Heart right ventricle (tissue), 16 donors: ENCODE results near the gene JPT2. TPM values are rescaled to one million over a fixed set of nuclear protein-coding genes. Genes with fewer than 3 reads are reported as not detected.
A peak's percentile ranks its signal among the peaks of the same experiment; 100 is the strongest.
"Not testable (repeated sequence)": the region's sequence is repeated elsewhere in the genome, so short reads cannot be mapped to it uniquely, and the experiment has no call there.

Experiments used
- ATAC-seq, 8 donors: fragments of 200-7000 bp; cut with Tn5 transposase; one replicate each; pipeline ENCODE4 v1.9.1; 2020; ENCODE audit warnings: mild to moderate bottlenecking in 8 of 8, moderate library complexity in 8 of 8, moderate number of reproducible peaks in 1 of 8
- DNase-seq, 2 donors: peaks; one replicate each; pipeline ENCODE4 v3.0.0-alpha.2; 2020
- H3K27ac ChIP-seq, 10 donors: fragments of 200-600 bp; sonication (generic) in 2 of 10; one replicate each; pipeline versions ENCODE4 v1.5.0 to v1.8.0; 2020 to 2022; ENCODE audit warnings: mild to moderate bottlenecking in 3 of 10
- H3K27me3 ChIP-seq, 7 donors: fragments of 200-600 bp; one replicate each; pipeline ENCODE4 v1.8.0; 2021 to 2022; ENCODE audit warnings: mild to moderate bottlenecking in 2 of 7
- H3K36me3 ChIP-seq, 9 donors: fragments of 200-600 bp; sonication (generic) in 1 of 9; one replicate each; pipeline versions ENCODE4 v1.5.0 to v1.8.0; 2020 to 2022; ENCODE audit warnings: mild to moderate bottlenecking in 2 of 9
- H3K4me1 ChIP-seq, 9 donors: fragments of 200-600 bp; sonication (generic) in 1 of 9; one replicate each; pipeline versions ENCODE4 v1.5.0 to v1.8.0; 2020 to 2022; ENCODE audit warnings: mild to moderate bottlenecking in 4 of 9
- H3K4me3 ChIP-seq, 10 donors: fragments of 200-600 bp; sonication (generic) in 2 of 10; one replicate each; pipeline versions ENCODE4 v1.5.0 to v1.8.0; 2020 to 2022; ENCODE audit warnings: mild to moderate bottlenecking in 7 of 10, moderate library complexity in 2 of 10
- H3K9me3 ChIP-seq, 11 donors: fragments of 200-600 bp in 10 of 11; sonication (generic) in 2 of 11; one replicate each; pipeline versions ENCODE4 v1.5.0 to v1.8.0; 2013 to 2022; ENCODE audit warnings: mild to moderate bottlenecking in 2 of 11, control low read depth in 1 of 11, moderate library complexity in 1 of 11
- whole genome bisulfite sequencing, 2 donors: extraction: QIAGEN DNeasy Blood & Tissue Kit; methylation state at CpG; one replicate each; pipeline ENCODE4 v1.1.7; 2013; ENCODE audit warnings: inconsistent platforms in 1 of 2; 5-methylcytosine and 5-hydroxymethylcytosine counted together
- intact Hi-C, 10 donors: fragments of 100-400 bp; cut with DNase I; formaldehyde crosslinking; loops; one replicate each; pipeline versions ENCODE4 v1.11.1 to v1.14.2; 2022
- polyA plus RNA-seq, 2 donors: library from polyadenylated mRNA; stranded (reverse); fragments of 200-250 nt; gene quantifications; one replicate each; pipeline ENCODE4 v1.2.3, GENCODE V29; 2013
- total RNA-seq, 10 donors: library from RNA; stranded (reverse); fragmentation: NEBNext Ultra II Directional in 3 of 10; extraction: Animal tissue kit (Norgen Biotek cat#: 25700) in 3 of 10; gene quantifications; one replicate each; pipeline versions ENCODE4 v1.2.1 to v1.2.4, GENCODE V29; 2021 to 2023
- TF ChIP-seq, protein P1 (sequence below), 9 donors: fragments of 200-600 bp; sonication (generic) in 2 of 9; IDR thresholded peaks; one replicate each; pipeline versions ENCODE4 v1.5.0 to v1.8.0; 2021 to 2022; ENCODE audit warnings: antibody characterized with exemption in 9 of 9, mild to moderate bottlenecking in 5 of 9, moderate library complexity in 1 of 9
- donor health status: Arrhythmogenic right ventricular cardiomyopathy.
- donor health status: ischemic (EF 13 %, LVEDD 7.1; RV severe dilation, severe dysfunction).
- donor health status: healthy with polysubstance abuse.
- donor health status: DM: no; HTN: yes; CAD: no.
- donor health status: DM: no; HTN: no; CAD: no.
- donor health status: ischemic (EF 25% LVEDD 6.9; RV normal size, moderate dysfunction).
- donor health status: ischemic (EF 25% LVEDD 5.7; RV mildly dilated, moderate dysfunction).
- donor health status: healthy.
- donor health status: DM: yes; HTN: yes; CAD: no.
- donor health status: Ischemic cardiomyopathy.
- donor health status: ischemic (EF 35%, LVEDD 5.7; RV mildly dilated, moderate dysfunction).
- donor health status: nonischemic (EF 11% LVEDD 7.7; RV severe dilation, severe dysfunction).
- donor health status: DM: yes; HTN: yes; CAD: no.
- donor health status: PGD.
- donor health status: ischemic (EF 29% LVEDD 5.4; RV normal size, mild dysfunction).
- donor health status: nonischemic (EF 23%, LVEDD 6.1; RV moderate dilation, normal function).

Gene JPT2
- total and polyA plus RNA-seq, 12 donors = 10.0 to 57.5 (median 32.2) TPM

DNA sequence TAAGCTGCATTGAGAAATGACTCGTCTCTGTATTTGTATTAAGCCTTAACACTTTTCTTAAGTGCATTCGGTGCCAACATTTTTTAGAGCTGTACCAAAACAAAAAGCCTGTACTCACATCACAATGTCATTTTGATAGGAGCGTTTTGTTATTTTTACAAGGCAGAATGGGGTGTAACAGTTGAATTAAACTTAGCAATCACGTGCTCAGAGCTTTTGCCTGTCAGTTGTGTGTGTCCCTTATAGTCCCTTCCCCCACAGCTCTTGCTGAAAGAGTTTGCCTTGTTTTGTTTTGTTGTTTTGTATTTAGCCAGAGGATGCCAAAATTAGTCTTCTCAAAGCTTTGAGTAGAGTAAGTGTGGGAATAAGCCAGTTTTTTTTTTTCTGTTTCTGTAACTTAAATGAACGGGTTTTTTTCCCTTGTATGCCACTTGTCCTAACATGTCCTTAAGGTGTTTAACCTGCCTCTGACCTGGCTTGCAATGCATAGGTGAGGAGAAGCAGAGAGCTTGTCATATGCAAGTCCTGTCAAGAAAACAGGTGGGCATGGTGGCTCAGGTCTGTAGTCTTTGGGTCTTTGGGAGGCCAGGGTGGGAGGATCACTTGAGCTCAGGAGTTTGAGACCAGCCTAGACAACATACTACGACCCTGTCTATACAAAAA lies 23.3 kb downstream of the JPT2 start:
- Histone ChIP-seq H3K4me3 (no peak overlapping the region), H3K27me3 (no peaks in the 10 kb centered on the region), H3K9me3 (no peaks in the 10 kb centered on the region), H3K27ac (no peak overlapping the region), H3K4me1 (peaks cover 0 to 9% (median 7%) of the 10 kb centered on the region in 9 donors), H3K36me3 (peaks cover 0 to 65% (median 8%) of the 10 kb centered on the region in 9 donors)
- intact Hi-C loops = loop anchor here in 2 of 10 donors (10.0 kb wide), 2 partner anchors 87 to 207 kb away; partner anchors contain the start of genes CRAMP1 (in 1 of the 2), IFT140 (in 1 of the 2) and TELO2 (in 1 of the 2)
- TF ChIP-seq, protein P1, sequence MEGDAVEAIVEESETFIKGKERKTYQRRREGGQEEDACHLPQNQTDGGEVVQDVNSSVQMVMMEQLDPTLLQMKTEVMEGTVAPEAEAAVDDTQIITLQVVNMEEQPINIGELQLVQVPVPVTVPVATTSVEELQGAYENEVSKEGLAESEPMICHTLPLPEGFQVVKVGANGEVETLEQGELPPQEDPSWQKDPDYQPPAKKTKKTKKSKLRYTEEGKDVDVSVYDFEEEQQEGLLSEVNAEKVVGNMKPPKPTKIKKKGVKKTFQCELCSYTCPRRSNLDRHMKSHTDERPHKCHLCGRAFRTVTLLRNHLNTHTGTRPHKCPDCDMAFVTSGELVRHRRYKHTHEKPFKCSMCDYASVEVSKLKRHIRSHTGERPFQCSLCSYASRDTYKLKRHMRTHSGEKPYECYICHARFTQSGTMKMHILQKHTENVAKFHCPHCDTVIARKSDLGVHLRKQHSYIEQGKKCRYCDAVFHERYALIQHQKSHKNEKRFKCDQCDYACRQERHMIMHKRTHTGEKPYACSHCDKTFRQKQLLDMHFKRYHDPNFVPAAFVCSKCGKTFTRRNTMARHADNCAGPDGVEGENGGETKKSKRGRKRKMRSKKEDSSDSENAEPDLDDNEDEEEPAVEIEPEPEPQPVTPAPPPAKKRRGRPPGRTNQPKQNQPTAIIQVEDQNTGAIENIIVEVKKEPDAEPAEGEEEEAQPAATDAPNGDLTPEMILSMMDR (IDR thresholded peaks at IDR 0.05) = no peak
- WGBS, 2 donors = 88 to 91% methylated on average over 6 of the region's 6 CpGs
- ATAC-seq = no peak
- no peak for DNase-seq

DNA sequence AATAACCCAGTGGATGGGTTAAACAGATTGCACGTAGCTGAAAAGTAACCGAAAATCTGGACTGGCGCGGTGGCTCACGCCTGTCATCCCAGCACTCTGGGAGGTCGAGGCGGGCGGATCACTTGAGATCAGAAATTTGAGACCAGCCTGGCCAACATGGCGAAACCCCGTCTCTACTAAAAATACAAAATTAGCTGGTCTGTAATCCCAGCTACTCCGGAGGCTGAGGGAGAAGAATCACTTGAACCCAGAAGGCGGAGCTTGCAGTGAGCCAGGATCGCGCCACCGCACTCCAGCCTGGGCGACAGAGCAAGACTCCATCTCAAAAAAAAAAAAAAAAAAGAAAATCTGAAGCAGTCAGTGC lies 27.2 kb downstream of the JPT2 start:
- intact Hi-C loops = loop anchor here in 5 of 10 donors (5.0 to 10.0 kb wide), 5 partner anchors 62 to 211 kb away; partner anchors contain the start of genes CRAMP1 (in 3 of the 5), IFT140 (in 3 of the 5), EME2 (in 1 of the 5) and MRPS34 (in 1 of the 5)
- DNase-seq (peak; percentile 17 to 37), ATAC-seq (peak in 7 of 8 donors; percentile 14 to 47 (median 34))
- not testable (repeated sequence) for H3K27me3 ChIP-seq, H3K9me3 ChIP-seq
- WGBS, 2 donors = 0 to 1% methylated on average over 16 of the region's 16 CpGs
- Histone ChIP-seq H3K4me3 (peak overlapping the region; percentile 68 to 100 (median 90)), H3K36me3 (peaks cover 0 to 30% (median 2%) of the 10 kb centered on the region in 9 donors), H3K4me1 (peaks cover 17 to 45% (median 36%) of the 10 kb centered on the region in 9 donors), H3K27ac (peak overlapping the region; percentile 80 to 98 (median 94))

DNA sequence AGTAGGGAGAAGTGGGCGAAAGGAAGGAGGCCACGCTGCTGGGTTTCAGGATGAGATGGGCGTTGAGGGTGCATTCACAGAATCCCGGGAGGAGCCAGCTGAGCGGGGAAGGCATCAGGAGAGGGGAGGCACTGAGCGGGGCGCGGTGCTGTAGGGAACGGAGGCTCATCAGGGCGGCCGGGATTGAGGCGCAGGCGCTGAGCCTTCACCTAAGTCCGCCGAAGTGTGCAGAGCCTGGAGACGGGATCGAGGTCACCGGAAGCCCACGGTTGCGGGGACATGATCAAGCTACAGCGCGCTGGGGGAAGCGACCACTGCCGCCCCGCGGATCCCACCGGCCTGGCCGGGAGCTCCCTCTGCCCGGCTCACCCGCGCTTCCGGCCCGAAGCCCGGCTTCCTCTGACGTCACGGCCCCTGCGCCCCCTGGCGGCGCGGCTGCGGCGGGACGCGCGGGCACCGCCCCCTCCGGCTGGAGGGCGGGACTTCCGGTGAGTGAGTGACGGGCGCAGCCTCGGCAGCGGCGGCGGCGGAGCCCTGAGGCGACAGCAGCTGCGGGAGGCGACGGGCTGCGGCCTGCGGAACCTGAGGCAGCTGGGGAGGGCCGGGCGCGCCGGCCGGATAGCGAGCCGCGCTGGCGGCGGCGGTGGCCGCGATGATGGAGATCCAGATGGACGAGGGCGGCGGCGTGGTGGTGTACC lies 27.8 kb downstream of the JPT2 start, which contains the start of gene MAPK8IP3:
Gene MAPK8IP3 (plus strand): TSS at position 508 of the 698 bp plus-strand sequence. CDS start 145 bp downstream, at position 653.
- H3K9me3 ChIP-seq = no peaks in the 10 kb centered on the region
- peak within 1 kb of the TSS; percentile 68 to 100 (median 90) for H3K4me3 ChIP-seq
- H3K4me1 ChIP-seq = peaks cover 17 to 49% (median 36%) of the 10 kb centered on the region in 9 donors
- peak within 1 kb of the TSS; percentile 80 to 98 (median 94) for H3K27ac ChIP-seq
- intact Hi-C loops = loop anchor here in 6 of 10 donors (2.0 to 10.0 kb wide), 6 partner anchors 27 to 211 kb away; partner anchors contain the start of genes CRAMP1 (in 3 of the 6), IFT140 (in 3 of the 6), EME2 (in 1 of the 6) and JPT2 (in 1 of the 6)
- ATAC-seq (peak; percentile 89 to 96 (median 93)), DNase-seq (peak; percentile 87 to 95)
- WGBS, 2 donors = 0% methylated on average over 66 to 79 of the region's 79 CpGs
- TF ChIP-seq, protein P1 (IDR thresholded peaks at IDR 0.05) = peak; percentile 89 to 99 (median 98)
- peaks cover 0 to 24% (median 0%) of the 10 kb centered on the region in 9 donors for H3K36me3 ChIP-seq
- no peaks in the 10 kb centered on the region for H3K27me3 ChIP-seq

DNA sequence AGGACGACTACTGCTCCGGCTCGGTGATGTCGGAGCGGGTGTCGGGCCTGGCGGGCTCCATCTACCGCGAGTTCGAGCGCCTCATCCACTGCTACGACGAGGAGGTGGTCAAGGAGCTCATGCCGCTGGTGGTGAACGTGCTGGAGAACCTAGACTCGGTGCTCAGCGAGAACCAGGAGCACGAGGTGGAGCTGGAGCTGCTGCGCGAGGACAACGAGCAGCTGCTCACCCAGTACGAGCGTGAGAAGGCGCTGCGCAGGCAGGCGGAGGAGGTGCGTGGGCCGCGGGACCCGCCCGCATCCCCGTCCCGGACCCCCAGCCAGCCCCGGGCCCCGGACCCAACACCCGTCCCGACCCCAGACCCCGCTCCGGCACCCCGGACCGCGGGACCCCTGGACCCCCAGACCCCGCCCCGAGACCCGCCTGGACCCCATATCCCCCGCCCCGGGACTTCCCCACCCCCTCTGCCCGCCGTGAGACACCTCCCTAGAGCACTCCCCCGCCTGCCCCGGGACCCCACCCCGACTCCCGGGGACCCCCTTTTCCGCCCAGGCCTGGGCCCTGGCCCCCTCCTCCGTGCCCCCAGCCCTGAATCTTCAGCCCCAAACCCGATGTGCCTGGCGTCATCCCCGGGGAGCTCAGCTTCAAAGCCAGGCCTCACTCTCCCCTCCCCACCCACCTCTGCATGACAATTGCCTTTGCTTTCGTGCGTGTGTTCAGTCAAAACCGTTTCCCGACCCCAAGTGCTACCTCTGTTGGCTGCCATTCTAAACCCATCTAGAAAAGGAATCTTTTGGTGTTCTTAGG lies 28.5 kb downstream of the JPT2 start:
- TF ChIP-seq, protein P1 (IDR thresholded peaks at IDR 0.05) = no peak
- ATAC-seq = peak in 4 of 8 donors; percentile 13 to 26 (median 16)
- Histone ChIP-seq H3K27ac (peak overlapping the region; percentile 49 to 98 (median 94)), H3K27me3 (no peaks in the 10 kb centered on the region), H3K36me3 (peaks cover 0 to 17% (median 0%) of the 10 kb centered on the region in 9 donors), H3K4me1 (peaks cover 17 to 54% (median 42%) of the 10 kb centered on the region in 9 donors), H3K4me3 (peak overlapping the region; percentile 68 to 100 (median 90)), H3K9me3 (no peaks in the 10 kb centered on the region)
- intact Hi-C loops = loop anchor here in 6 of 10 donors (2.0 to 10.0 kb wide), 6 partner anchors 28 to 212 kb away; partner anchors contain the start of genes CRAMP1 (in 3 of the 6), IFT140 (in 3 of the 6), EME2 (in 1 of the 6) and JPT2 (in 1 of the 6)
- DNase-seq = no peak
- WGBS, 2 donors = 1% methylated on average over 58 to 62 of the region's 62 CpGs
